HEK293 (cell line): Measurements from ENCODE around the gene KCNQ1.

ENCODE experiments used
- CTCF ChIA-PET: fragments of 350-600 bp; formaldehyde crosslinking; extraction: SDS; loops from one replicate; lab custom pipeline; 2021; ENCODE audit warnings: antibody characterized with exemption; lab: Yijun Ruan, JAX
- POLR2A ChIA-PET: fragments of 300-600 bp; formaldehyde crosslinking; extraction: SDS; loops from one replicate; lab custom pipeline; 2020; ENCODE audit warnings: antibody characterized with exemption, inconsistent platforms; lab: Yijun Ruan, JAX
- H3K27ac ChIP-seq: fragments of 200-500 bp; sonication (Bioruptor generic); 2 replicates; pipeline ENCODE4 v1.5.1; 2014; ENCODE audit warnings: low read depth, low read length, control low read depth, inconsistent platforms; ENCODE audit errors: extremely low read depth
- H3K36me3 ChIP-seq, 2 experiments: fragments of 200-500 bp in 1 of 2; sonication (Bioruptor generic) in 1 of 2; 1 replicate in 1 of 2; 2 replicates in 1 of 2; pipeline ENCODE4 v1.5.1; 2014 to 2017; ENCODE audit warnings: inconsistent platforms in 2 of 2, low read length in 2 of 2; ENCODE audit not compliant: control insufficient read depth in 2 of 2, insufficient read depth in 1 of 2
- H3K4me1 ChIP-seq: fragments of 200-500 bp; sonication (Bioruptor generic); 2 replicates; pipeline ENCODE4 v1.5.1; 2014; ENCODE audit warnings: mild to moderate bottlenecking, low read length, inconsistent platforms; ENCODE audit not compliant: control insufficient read depth, insufficient read depth
- H3K4me3 ChIP-seq: 2 replicates; pipeline ENCODE4 v1.5.1; 2011; ENCODE audit warnings: low read depth, mild to moderate bottlenecking, control low read depth, low read length, moderate library complexity
- H3K9me3 ChIP-seq: fragments of 200-500 bp; sonication (Bioruptor generic); 2 replicates; pipeline ENCODE4 v1.5.1; 2014; ENCODE audit warnings: low read depth, low read length, inconsistent platforms; ENCODE audit not compliant: control insufficient read depth, insufficient read depth
- ZNF416 ChIP-seq: fragments of 450-650 bp; formaldehyde crosslinking; IDR thresholded peaks from 2 replicates; pipeline ENCODE4 v1.5.1; 2016; ENCODE audit warnings: missing biosample characterization, missing genetic modification characterization
- ZNF548 ChIP-seq: fragments of 450-650 bp; formaldehyde crosslinking; IDR thresholded peaks from 2 replicates; pipeline ENCODE4 v1.5.1; 2016; ENCODE audit warnings: missing biosample characterization, missing genetic modification characterization
- ZNF585B ChIP-seq: fragments of 450-650 bp; formaldehyde crosslinking; IDR thresholded peaks from 2 replicates; pipeline ENCODE4 v1.5.1; 2016; ENCODE audit warnings: missing biosample characterization, missing genetic modification characterization
- TF ChIP-seq, protein P1 (sequence below): fragments of 450-650 bp; formaldehyde crosslinking; IDR thresholded peaks from 2 replicates; pipeline ENCODE4 v1.5.1; 2017; ENCODE audit warnings: missing biosample characterization, missing genetic modification characterization
- TF ChIP-seq, protein P2 (sequence below): fragments of 450-650 bp; formaldehyde crosslinking; IDR thresholded peaks from 2 replicates; pipeline ENCODE4 v1.5.1; 2017; ENCODE audit warnings: missing biosample characterization, missing genetic modification characterization
- TF ChIP-seq, protein P3 (sequence below): fragments of 450-650 bp; formaldehyde crosslinking; IDR thresholded peaks from 2 replicates; pipeline ENCODE4 v1.5.1; 2016; ENCODE audit warnings: missing biosample characterization, missing genetic modification characterization
- TF ChIP-seq, protein P4 (sequence below): fragments of 450-650 bp; IDR thresholded peaks from 2 replicates; pipeline ENCODE4 v1.5.1; 2018; ENCODE audit warnings: missing biosample characterization, missing genetic modification characterization
- TF ChIP-seq, protein P5 (sequence below): fragments of 450-650 bp; formaldehyde crosslinking; IDR thresholded peaks from 2 replicates; pipeline ENCODE4 v1.5.1; 2016; ENCODE audit warnings: missing biosample characterization, missing genetic modification characterization
- TF ChIP-seq, protein P6 (sequence below): fragments of 450-650 bp; formaldehyde crosslinking; IDR thresholded peaks from 2 replicates; pipeline ENCODE4 v1.5.1; 2016; ENCODE audit warnings: missing biosample characterization, missing genetic modification characterization
- TF ChIP-seq, protein P7 (sequence below): fragments of 450-650 bp; formaldehyde crosslinking; IDR thresholded peaks from 2 replicates; pipeline ENCODE4 v1.5.1; 2017; ENCODE audit warnings: missing biosample characterization, missing genetic modification characterization

KCNQ1 gene

DNA sequence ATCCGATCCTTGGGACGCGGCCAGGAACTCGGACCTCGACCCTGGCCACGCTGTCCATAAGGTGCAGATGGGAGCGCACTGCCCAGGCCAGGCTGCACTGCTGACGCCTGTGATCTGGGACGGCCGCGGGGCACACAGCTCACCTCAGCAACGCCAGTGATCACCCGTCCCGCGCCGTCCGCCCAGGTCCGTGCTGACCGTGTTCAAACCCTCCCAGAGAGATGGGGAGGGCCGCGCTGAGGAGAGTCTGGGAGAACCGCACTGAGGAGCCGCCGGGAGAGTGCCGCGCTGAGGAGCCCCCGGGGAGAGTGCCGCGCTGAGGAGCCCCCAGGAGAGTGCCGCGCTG lies 254.3 kb downstream of the KCNQ1 start:
- ChIA-PET POLR2A (interaction anchor here (0.9 to 1.3 kb wide), 6 partner anchors 9 to 190 kb away, joined by 3 to 13 read pairs (median 5); no protein-coding TSS in a partner anchor), CTCF (no interaction called here)
- TF ChIP-seq, protein P1, sequence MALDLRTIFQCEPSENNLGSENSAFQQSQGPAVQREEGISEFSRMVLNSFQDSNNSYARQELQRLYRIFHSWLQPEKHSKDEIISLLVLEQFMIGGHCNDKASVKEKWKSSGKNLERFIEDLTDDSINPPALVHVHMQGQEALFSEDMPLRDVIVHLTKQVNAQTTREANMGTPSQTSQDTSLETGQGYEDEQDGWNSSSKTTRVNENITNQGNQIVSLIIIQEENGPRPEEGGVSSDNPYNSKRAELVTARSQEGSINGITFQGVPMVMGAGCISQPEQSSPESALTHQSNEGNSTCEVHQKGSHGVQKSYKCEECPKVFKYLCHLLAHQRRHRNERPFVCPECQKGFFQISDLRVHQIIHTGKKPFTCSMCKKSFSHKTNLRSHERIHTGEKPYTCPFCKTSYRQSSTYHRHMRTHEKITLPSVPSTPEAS (tag by site-specific recombination), result no peak
- TF ChIP-seq, protein P2, sequence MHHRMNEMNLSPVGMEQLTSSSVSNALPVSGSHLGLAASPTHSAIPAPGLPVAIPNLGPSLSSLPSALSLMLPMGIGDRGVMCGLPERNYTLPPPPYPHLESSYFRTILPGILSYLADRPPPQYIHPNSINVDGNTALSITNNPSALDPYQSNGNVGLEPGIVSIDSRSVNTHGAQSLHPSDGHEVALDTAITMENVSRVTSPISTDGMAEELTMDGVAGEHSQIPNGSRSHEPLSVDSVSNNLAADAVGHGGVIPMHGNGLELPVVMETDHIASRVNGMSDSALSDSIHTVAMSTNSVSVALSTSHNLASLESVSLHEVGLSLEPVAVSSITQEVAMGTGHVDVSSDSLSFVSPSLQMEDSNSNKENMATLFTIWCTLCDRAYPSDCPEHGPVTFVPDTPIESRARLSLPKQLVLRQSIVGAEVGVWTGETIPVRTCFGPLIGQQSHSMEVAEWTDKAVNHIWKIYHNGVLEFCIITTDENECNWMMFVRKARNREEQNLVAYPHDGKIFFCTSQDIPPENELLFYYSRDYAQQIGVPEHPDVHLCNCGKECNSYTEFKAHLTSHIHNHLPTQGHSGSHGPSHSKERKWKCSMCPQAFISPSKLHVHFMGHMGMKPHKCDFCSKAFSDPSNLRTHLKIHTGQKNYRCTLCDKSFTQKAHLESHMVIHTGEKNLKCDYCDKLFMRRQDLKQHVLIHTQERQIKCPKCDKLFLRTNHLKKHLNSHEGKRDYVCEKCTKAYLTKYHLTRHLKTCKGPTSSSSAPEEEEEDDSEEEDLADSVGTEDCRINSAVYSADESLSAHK (tag by site-specific recombination), result no peak
- TF ChIP-seq, protein P3, sequence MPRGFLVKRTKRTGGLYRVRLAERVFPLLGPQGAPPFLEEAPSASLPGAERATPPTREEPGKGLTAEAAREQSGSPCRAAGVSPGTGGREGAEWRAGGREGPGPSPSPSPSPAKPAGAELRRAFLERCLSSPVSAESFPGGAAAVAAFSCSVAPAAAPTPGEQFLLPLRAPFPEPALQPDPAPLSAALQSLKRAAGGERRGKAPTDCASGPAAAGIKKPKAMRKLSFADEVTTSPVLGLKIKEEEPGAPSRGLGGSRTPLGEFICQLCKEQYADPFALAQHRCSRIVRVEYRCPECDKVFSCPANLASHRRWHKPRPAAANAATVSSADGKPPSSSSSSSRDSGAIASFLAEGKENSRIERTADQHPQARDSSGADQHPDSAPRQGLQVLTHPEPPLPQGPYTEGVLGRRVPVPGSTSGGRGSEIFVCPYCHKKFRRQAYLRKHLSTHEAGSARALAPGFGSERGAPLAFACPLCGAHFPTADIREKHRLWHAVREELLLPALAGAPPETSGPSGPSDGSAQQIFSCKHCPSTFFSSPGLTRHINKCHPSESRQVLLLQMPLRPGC (tag by site-specific recombination), result no peak
- TF ChIP-seq, protein P4, sequence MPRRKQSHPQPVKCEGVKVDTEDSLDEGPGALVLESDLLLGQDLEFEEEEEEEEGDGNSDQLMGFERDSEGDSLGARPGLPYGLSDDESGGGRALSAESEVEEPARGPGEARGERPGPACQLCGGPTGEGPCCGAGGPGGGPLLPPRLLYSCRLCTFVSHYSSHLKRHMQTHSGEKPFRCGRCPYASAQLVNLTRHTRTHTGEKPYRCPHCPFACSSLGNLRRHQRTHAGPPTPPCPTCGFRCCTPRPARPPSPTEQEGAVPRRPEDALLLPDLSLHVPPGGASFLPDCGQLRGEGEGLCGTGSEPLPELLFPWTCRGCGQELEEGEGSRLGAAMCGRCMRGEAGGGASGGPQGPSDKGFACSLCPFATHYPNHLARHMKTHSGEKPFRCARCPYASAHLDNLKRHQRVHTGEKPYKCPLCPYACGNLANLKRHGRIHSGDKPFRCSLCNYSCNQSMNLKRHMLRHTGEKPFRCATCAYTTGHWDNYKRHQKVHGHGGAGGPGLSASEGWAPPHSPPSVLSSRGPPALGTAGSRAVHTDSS, result no peak
- TF ChIP-seq ZNF416 (tag by site-specific recombination) (no peak), ZNF585B (tag by site-specific recombination) (no peak), ZNF548 (tag by site-specific recombination) (no peak)
- TF ChIP-seq, protein P5, sequence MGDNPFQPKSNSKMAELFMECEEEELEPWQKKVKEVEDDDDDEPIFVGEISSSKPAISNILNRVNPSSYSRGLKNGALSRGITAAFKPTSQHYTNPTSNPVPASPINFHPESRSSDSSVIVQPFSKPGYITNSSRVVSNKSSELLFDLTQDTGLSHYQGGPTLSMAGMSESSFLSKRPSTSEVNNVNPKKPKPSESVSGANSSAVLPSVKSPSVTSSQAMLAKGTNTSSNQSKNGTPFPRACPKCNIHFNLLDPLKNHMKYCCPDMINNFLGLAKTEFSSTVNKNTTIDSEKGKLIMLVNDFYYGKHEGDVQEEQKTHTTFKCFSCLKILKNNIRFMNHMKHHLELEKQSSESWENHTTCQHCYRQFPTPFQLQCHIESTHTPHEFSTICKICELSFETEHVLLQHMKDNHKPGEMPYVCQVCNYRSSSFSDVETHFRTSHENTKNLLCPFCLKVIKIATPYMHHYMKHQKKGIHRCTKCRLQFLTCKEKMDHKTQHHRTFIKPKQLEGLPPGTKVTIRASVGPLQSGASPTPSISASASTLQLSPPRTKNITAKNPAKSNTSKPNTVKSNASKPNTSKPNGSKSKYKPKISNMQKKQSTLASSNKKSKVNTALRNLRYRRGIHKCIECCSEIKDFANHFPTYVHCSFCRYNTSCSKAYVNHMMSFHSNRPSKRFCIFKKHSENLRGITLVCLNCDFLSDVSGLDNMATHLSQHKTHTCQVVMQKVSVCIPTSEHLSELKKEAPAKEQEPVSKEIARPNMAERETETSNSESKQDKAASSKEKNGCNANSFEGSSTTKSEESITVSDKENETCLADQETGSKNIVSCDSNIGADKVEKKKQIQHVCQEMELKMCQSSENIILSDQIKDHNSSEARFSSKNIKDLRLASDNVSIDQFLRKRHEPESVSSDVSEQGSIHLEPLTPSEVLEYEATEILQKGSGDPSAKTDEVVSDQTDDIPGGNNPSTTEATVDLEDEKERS, result no peak
- TF ChIP-seq, protein P6, sequence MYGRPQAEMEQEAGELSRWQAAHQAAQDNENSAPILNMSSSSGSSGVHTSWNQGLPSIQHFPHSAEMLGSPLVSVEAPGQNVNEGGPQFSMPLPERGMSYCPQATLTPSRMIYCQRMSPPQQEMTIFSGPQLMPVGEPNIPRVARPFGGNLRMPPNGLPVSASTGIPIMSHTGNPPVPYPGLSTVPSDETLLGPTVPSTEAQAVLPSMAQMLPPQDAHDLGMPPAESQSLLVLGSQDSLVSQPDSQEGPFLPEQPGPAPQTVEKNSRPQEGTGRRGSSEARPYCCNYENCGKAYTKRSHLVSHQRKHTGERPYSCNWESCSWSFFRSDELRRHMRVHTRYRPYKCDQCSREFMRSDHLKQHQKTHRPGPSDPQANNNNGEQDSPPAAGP (tag by site-specific recombination), result no peak
- TF ChIP-seq, protein P7, sequence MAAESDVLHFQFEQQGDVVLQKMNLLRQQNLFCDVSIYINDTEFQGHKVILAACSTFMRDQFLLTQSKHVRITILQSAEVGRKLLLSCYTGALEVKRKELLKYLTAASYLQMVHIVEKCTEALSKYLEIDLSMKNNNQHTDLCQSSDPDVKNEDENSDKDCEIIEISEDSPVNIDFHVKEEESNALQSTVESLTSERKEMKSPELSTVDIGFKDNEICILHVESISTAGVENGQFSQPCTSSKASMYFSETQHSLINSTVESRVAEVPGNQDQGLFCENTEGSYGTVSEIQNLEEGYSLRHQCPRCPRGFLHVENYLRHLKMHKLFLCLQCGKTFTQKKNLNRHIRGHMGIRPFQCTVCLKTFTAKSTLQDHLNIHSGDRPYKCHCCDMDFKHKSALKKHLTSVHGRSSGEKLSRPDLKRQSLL (tag by site-specific recombination), result no peak
- peak overlapping the region; percentile 60; the same call in 1 of the 2 replicates for H3K27ac ChIP-seq
- no peaks in the 10 kb centered on the region for H3K4me1 ChIP-seq
- H3K9me3 ChIP-seq, result no peaks in the 10 kb centered on the region
- peaks cover 0 to 9% of the 10 kb centered on the region in 2 experiments; a peak in 1 of 3 replicates for H3K36me3 ChIP-seq
- H3K4me3 ChIP-seq, result peak overlapping the region; percentile 76
